Spinal cord (tissue), 10 donors: ENCODE data around the gene KNCN. TPM values are rescaled to one million over a fixed set of nuclear protein-coding genes. Genes with fewer than 3 reads are reported as not detected.
A peak's percentile ranks its signal among the peaks of the same experiment; 100 is the strongest.

Experiments
- DNase-seq, 6 donors: peaks; one replicate each; pipeline versions ENCODE4 v3.0.0 to v3.0.0-alpha.2; 2013 to 2015; ENCODE audit warnings: low spot score in 6 of 6, low read depth in 4 of 6
- H3K27ac ChIP-seq: one replicate; pipeline ENCODE4 v1.5.1; 2013; ENCODE audit warnings: low read depth, low read length, control low read depth
- H3K27me3 ChIP-seq: one replicate; pipeline ENCODE4 v1.6.1; 2013; ENCODE audit warnings: low read length; ENCODE audit not compliant: control insufficient read depth, insufficient read depth
- H3K36me3 ChIP-seq: one replicate; pipeline ENCODE4 v1.6.1; 2013; ENCODE audit warnings: low read length; ENCODE audit not compliant: control insufficient read depth, insufficient read depth
- H3K4me1 ChIP-seq: one replicate; pipeline ENCODE4 v1.6.1; 2013; ENCODE audit warnings: low read length; ENCODE audit not compliant: control insufficient read depth, insufficient read depth
- H3K4me3 ChIP-seq: one replicate; pipeline ENCODE4 v1.5.1; 2013; ENCODE audit warnings: low read depth, low read length, control low read depth
- H3K9me3 ChIP-seq: one replicate; pipeline ENCODE4 v1.6.1; 2013; ENCODE audit warnings: low read length; ENCODE audit not compliant: control insufficient read depth, insufficient read depth
- WGBS: methylation state at CpG from one replicate; pipeline ENCODE4 v1.1.5; 2013; ENCODE audit warnings: missing lambda C conversion rate; ENCODE audit not compliant: insufficient coverage; 5-methylcytosine and 5-hydroxymethylcytosine counted together
- polyA plus RNA-seq, 2 donors: library from polyadenylated mRNA; unstranded; fragments of 120-200 nt; gene quantifications; one replicate each; pipeline ENCODE4 v1.2.1, GENCODE V29; 2013; ENCODE audit not compliant: insufficient read length in 2 of 2
- total RNA-seq, 2 donors: library from RNA; depleted of rRNA in 1 of 2; stranded (reverse); fragments of 120-200 nt in 1 of 2; fragments of >200 nt in 1 of 2; gene quantifications; one replicate each; pipeline versions ENCODE4 v1.2.3 to v1.2.4, GENCODE V29; 2013 to 2014
- donor health status: healthy.

KNCN gene
- total and polyA plus RNA-seq, 4 donors, result 0.17 to 1.9 (median 1.1) TPM

DNA sequence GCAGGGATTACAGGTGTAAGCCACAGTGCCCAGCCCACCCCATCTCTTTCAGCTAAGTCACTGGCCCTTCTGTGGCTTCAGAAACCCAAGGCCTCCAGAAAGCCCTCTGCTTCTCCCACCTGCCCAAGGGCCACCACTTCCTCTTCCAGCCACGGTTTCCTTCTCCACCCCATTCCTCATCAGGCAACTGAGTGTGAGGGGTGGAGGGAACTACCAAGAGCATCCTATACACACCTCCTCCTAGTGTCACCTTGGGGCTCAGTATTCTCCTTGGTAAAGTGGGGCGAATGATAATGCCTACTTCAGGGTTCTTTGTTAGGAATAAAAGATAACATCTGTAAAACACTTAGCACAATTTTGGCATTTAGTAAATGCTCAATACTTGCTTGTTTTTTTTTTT is 30.0 kb downstream of the KNCN start:
- no peaks in the 10 kb centered on the region for H3K9me3 ChIP-seq
- H3K4me1 ChIP-seq, result peaks cover 48% of the 10 kb centered on the region
- H3K27me3 ChIP-seq, result peaks cover 64% of the 10 kb centered on the region
- H3K4me3 ChIP-seq, result no peak overlapping the region
- WGBS, result no CpG with 5 or more reads among the region's 2 CpGs
- no peak for DNase-seq
- no peak overlapping the region for H3K27ac ChIP-seq
- H3K36me3 ChIP-seq, result no peaks in the 10 kb centered on the region

DNA sequence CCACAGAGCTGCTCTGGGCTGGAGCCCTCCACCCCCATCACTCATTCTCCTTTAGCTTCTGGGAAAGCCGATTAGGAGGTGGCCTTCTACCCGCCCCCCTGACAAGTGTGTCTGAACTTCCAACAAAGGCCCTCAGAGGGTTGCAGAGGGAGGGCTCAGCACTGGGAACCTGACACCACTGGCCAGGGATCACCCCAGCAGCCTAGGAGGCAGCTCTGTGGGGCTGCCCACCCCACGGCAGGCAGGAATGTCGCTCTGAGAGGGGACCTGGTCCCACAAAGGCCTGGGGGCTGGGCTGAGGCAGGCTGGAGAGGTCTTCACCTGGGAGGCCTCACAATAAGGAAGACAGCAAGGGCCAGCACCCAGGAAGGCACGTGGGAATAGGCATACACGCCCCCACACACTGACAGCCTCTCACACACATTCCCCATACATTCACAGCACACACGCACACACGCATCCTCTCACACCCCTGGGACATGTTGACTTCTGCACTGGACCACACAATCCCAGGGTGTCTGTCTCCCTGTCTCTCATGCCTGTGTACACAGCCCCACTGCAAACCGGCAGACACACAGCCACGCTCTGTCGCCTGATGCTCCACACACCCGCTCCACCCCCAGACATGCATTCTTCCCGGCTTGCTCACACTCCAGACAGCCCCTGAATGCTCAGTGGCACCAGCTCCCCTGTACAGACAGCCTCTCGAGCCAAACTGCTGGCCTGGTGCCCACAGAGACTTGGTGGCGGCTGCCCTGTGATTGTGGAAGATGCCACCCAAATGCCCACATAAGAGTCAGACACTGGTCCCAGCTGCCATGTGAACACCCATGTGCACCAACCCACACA is 31.2 kb downstream of the KNCN start:
- 41% methylated on average over 13 of the region's 15 CpGs for WGBS
- peaks cover 38% of the 10 kb centered on the region for H3K4me1 ChIP-seq
- no peak overlapping the region for H3K27ac ChIP-seq
- peak in 1 of 6 donors; percentile 60 for DNase-seq
- H3K4me3 ChIP-seq, result no peak overlapping the region
- peaks cover 57% of the 10 kb centered on the region for H3K27me3 ChIP-seq
- H3K36me3 ChIP-seq, result no peaks in the 10 kb centered on the region
- no peaks in the 10 kb centered on the region for H3K9me3 ChIP-seq

DNA sequence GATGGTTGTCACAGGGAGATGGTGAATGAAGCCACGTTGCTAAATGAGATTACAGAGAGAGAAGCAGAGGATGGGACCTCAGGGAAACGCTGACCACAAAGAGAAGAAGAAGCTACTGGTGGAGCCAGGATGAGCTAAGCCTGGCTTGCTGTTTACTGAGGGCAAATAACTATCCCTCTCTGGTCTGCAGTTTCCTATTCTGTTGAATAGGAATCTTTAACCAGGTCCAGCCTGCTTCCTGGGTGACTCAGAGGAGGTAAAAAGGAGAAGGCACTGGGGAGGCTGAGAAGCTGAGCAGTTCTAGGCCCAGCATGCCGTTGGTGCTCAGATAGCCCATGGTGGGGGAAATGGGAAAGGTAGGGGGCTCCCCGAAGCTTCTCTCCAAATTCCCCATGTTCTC is 32.2 kb downstream of the KNCN start:
- WGBS, result 62% methylated on average over 4 of the region's 4 CpGs
- H3K27ac ChIP-seq, result no peak overlapping the region
- peaks cover 31% of the 10 kb centered on the region for H3K4me1 ChIP-seq
- H3K4me3 ChIP-seq, result no peak overlapping the region
- H3K36me3 ChIP-seq, result no peaks in the 10 kb centered on the region
- peaks cover 51% of the 10 kb centered on the region for H3K27me3 ChIP-seq
- H3K9me3 ChIP-seq, result no peaks in the 10 kb centered on the region
- no peak for DNase-seq

DNA sequence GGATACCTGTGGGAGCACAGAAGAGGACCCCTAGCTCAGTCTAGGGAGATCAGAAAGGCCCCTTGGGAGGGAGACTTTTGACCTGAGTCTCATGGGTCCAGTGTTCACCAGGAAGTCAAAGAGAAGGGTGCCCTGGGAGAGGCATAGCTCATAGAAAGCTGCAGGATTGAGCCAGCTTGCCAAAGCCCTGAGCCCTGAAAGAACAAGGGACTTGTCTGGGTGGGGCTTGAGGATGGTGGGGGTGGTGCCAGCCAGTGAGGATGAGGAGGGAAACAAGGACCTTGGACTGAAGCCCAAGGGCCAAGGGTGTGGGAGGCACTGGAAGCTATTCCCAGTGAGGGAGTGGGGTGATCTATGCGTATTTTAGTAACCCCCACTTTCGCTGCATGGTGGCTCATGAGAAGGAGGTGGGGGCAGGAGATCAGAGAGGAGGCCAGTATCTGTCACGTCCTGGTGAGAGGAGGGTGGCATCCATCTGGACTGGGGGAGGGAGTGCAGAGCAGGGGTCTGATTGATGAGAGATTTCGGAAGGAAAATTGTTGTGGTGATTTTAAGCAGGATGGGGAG is 33.4 kb downstream of the KNCN start:
- Histone ChIP-seq H3K9me3 (no peaks in the 10 kb centered on the region), H3K27me3 (peaks cover 45% of the 10 kb centered on the region), H3K27ac (no peak overlapping the region), H3K4me1 (peaks cover 31% of the 10 kb centered on the region), H3K4me3 (no peak overlapping the region), H3K36me3 (no peaks in the 10 kb centered on the region)
- DNase-seq, result no peak
- 54% methylated on average over 4 of the region's 4 CpGs for WGBS

DNA sequence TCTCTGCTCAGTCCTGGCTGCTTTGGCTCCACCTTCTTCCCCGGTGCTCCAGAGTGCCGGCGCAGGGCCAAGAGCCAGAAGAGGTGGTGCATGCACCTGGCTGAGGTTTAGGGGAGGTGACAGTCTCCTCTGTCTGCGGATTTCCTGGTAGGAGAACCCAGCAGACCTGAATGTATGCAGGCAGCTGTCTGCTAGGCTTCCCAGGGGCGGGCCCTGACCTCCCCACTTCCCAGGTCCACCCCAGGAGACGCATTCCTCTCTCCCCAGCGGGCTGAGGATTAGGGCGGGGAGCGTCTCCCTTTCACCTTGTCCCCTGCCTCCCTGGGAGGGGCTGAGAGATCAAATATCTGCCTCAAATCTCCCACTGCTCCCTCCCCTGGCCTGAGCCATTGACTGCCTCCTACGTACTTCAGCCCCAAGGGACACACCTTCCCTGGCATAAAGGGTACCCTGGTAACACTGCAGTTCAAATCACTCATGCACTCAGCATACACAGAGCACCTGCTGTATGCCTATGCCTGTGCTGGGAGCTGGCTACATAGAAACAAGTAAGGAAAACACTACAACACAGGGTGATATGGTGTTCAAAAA is 34.3 kb downstream of the KNCN start:
- H3K4me1 ChIP-seq, result peaks cover 22% of the 10 kb centered on the region
- no peak for DNase-seq
- WGBS, result 16% methylated on average over 10 of the region's 10 CpGs
- H3K36me3 ChIP-seq, result no peaks in the 10 kb centered on the region
- H3K27me3 ChIP-seq, result peaks cover 46% of the 10 kb centered on the region
- no peaks in the 10 kb centered on the region for H3K9me3 ChIP-seq
- no peak overlapping the region for H3K4me3 ChIP-seq
- no peak overlapping the region for H3K27ac ChIP-seq

DNA sequence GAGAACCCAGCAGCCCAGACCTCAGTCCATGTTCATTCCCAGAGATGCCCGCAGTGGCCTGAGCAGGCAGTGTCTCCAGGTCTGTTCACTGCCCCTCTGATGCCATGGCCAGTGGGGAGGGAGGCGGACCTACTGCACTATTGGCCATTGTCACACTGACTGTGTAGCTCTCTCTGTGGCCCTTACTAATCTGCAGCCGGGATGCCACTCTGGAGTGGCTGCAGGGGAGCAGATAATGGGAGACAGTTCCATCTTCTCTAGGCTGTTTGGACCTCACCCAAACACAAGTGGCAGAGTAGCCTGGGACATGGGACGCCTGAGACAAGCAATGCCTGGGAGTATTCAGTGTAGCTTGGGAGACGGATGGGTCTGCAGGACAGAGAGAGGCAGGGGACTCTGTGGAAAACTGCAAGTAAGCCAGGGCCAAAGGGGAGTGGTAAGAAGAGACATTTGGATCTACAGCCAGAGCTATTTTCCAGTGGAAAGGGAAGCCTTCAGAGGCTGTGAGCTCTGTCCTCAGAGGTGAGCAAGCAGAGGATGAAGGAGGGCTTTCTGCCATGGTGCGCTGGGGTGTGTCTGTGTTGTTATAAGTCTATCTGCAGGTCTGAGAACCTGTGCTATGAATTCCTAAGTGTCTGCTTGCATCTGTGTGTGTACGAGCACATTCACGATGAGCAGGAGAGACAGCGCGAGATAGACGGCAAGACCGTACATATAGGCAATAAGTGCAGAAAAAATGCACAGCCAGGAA is 35.1 kb downstream of the KNCN start:
- peaks cover 21% of the 10 kb centered on the region for H3K4me1 ChIP-seq
- H3K4me3 ChIP-seq, result no peak overlapping the region
- 44% methylated on average over 11 of the region's 12 CpGs for WGBS
- peak in 1 of 6 donors; percentile 23 for DNase-seq
- no peaks in the 10 kb centered on the region for H3K36me3 ChIP-seq
- peaks cover 49% of the 10 kb centered on the region for H3K27me3 ChIP-seq
- H3K27ac ChIP-seq, result no peak overlapping the region
- no peaks in the 10 kb centered on the region for H3K9me3 ChIP-seq

DNA sequence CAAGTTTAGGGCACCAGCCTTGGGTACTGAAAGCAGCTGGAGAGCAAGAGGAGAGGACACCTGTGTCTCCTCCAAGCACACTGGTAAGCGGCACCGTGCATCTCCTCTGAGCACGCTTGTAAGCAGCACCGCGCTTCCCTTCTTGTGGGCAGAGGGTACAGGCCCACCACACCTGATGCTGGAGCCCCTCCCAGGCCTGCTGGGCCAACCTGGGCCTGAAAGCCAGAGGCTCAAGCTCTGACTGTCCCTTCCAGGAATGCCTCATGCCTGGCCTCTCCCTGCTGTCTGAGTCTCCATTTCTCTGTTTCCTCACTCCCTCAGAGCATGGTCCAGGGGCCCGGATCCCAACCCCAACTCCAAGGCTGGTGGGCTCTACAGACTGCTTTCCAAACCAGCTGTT is 35.9 kb downstream of the KNCN start:
- WGBS, result 92% methylated on average over 6 of the region's 6 CpGs

DNA sequence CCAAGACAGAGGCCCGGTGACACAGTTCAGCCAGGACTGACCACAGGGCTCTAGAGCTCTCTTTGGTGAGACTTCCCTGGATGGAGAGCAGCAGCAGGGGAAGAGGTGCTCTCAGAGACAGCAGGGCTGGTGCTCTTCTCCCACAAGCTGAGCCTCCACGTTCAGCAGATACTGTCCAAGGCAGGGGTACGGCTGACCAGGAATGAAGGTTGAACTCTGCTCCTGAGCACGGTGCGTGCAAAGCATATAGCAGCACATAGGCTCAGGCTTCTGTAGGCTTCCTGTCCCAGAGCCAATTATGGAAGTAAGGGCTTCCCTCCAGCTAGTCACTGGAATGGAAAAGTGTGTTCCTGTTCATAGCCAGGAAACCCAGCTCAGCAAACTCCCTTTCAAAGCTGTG is 37.9 kb downstream of the KNCN start:
- 81% methylated on average over 5 of the region's 5 CpGs for WGBS
- H3K4me3 ChIP-seq, result no peak overlapping the region
- H3K4me1 ChIP-seq, result peaks cover 9% of the 10 kb centered on the region
- no peak overlapping the region for H3K27ac ChIP-seq
- H3K36me3 ChIP-seq, result no peaks in the 10 kb centered on the region
- DNase-seq, result no peak
- H3K27me3 ChIP-seq, result peaks cover 37% of the 10 kb centered on the region
- H3K9me3 ChIP-seq, result no peaks in the 10 kb centered on the region

More for the DNA sequence above, 35.9 kb downstream of the KNCN start:
- H3K27ac ChIP-seq, result no peak overlapping the region
- H3K4me1 ChIP-seq, result peaks cover 18% of the 10 kb centered on the region
- DNase-seq, result no peak
- H3K36me3 ChIP-seq, result no peaks in the 10 kb centered on the region
- H3K27me3 ChIP-seq, result peaks cover 48% of the 10 kb centered on the region
- H3K9me3 ChIP-seq, result no peaks in the 10 kb centered on the region
- no peak overlapping the region for H3K4me3 ChIP-seq

DNA sequence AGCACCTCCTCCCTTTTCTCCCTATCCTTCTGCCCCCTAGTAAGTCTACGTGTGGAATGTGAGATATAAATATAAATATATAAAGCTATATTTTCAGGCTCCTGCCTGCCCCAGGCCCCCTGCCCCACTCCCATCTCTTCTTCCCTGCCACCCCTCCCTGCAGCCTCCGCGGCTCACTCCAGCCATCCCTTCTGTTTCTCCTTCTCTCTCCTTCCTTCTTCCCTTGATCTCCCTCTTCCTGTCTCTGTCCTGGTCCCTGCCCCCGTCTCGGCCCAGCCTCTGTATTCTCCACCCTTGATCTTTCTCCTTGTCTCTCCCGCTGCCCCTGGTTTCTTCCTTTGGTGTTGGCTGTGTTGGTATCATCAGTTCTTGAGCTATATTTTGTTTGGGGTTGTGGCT is 38.7 kb downstream of the KNCN start:
- DNase-seq, result no peak
- peaks cover 9% of the 10 kb centered on the region for H3K4me1 ChIP-seq
- H3K4me3 ChIP-seq, result no peak overlapping the region
- H3K9me3 ChIP-seq, result no peaks in the 10 kb centered on the region
- peaks cover 33% of the 10 kb centered on the region for H3K27me3 ChIP-seq
- H3K36me3 ChIP-seq, result no peaks in the 10 kb centered on the region
- H3K27ac ChIP-seq, result no peak overlapping the region
- 61% methylated on average over 2 of the region's 6 CpGs for WGBS
